ENCODE measurements around the gene CCDC80.
A peak's percentile ranks its signal among the peaks of the same experiment; 100 is the strongest.
"Not testable (repeated sequence)": the region's sequence is repeated elsewhere in the genome, so short reads cannot be mapped to it uniquely, and the experiment has no call there.

Gene CCDC80

GRCh38 chr3:112594856-112595255, 46.1 kb downstream of the CCDC80 start:
- FAIRE-seq = no peak
- DNase-seq (ENCODE audit: low spot score) = no peak

DNA sequence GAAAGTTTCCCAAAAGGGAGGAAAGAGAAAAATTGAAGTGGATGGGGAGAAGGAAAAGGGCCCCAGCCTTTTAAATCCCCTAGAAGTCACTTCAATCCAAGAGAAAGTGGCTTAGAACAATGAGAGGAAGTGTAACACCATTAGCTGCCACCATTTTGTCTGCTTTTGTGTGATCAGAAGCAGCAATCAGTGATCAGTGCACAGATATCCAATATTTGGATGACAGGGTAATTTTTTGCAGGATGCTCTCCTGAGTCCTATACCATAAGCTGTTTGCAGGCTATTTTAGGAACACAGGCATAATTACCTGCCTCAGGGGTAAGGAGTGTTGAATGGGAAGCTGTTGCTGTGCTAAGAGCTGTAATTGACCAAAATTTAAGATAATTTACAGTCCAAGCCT, 47.7 kb downstream of the CCDC80 start:
- DNase-seq (ENCODE audit: low spot score) (no peak), FAIRE-seq (no peak)

- FAIRE-seq (no peak), DNase-seq (ENCODE audit: low spot score) (no peak)
Observed at GRCh38 chr3:112587336-112587735, 53.6 kb downstream of the CCDC80 start.

GRCh38 chr3:112585782-112586181, 55.2 kb downstream of the CCDC80 start:
- FAIRE-seq (no peak), DNase-seq (ENCODE audit: low spot score) (no peak)

- DNase-seq (ENCODE audit: low spot score) = no peak
- no peak for FAIRE-seq
Observed at GRCh38 chr3:112583105-112583504, 57.8 kb downstream of the CCDC80 start.

DNA sequence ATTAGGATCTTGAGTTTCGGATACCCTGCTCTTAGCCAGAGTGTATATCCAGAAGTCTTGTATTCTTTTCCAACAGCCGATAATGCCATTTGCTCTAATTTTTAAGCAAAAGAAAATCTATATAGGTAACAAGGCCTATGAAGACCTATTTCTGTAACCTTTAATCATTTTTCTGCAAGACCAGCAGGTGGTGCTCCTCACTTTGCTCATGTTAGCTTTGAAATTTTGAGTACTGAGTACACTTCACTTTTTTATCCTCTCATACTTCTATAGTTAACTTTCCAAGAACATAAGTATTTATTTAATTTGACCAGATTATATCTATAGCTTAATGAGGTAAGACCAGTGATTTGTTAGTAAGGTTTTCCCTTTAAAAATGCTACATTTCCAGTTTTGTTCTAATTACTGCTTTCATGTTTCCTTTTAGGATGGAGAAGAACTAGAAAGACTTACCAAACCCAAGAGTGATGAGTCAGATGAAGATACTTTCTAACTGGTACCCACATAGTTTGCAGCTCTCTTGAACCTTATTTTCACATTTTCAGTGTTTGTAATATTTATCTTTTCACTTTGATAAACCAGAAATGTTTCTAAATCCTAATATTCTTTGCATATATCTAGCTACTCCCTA, 58.6 kb downstream of the CCDC80 start:
- DNase-seq (ENCODE audit: low spot score) = peak; percentile 13
- FAIRE-seq = no peak

DNA sequence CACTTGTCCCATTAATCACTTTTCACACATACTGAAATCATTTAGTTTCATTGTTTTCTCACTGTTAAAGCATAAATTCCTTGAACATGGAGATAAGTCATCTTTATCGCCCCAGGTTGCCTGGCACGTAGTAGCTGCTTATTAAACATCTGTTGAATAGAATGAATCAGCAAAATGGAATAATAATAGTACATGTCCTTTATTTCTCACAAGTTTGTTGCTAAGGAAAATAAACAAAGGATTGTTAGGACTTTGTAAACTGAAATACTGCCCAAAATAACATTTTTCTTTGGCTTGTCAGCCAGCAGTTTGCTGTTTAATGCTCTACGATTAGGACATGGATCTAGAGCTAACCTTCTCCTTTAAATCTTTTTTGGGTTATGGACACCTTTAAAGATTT, 61.2 kb downstream of the CCDC80 start:
- FAIRE-seq = no peak
- no peak for DNase-seq (ENCODE audit: low spot score)

GRCh38 chr3:112579232-112579631, 61.7 kb downstream of the CCDC80 start:
- DNase-seq (ENCODE audit: low spot score) (no peak), FAIRE-seq (no peak)

- DNase-seq (ENCODE audit: low spot score) = no peak
- no peak for FAIRE-seq
Observed at GRCh38 chr3:112572701-112573100, 68.2 kb downstream of the CCDC80 start.

DNA sequence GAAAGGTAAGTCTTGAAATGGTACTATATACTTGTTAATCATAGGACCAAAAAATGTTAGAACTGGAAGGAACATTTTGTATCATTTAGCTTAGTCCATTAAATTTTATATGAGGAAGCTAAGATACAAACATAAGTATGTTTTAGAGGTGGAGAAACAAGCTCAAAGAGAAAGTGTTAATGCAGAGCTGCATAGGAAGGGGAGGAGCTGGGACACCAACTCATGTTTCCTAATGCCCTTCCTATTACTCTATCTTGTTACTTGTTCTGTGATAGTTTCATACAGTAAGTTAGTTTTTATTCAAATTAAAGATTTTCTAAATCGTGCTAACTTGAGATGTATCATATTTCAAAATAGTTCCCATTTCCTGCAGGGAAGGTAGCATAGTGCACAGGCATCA, 71.7 kb downstream of the CCDC80 start:
- FAIRE-seq = no peak
- no peak for DNase-seq (ENCODE audit: low spot score)

DNA sequence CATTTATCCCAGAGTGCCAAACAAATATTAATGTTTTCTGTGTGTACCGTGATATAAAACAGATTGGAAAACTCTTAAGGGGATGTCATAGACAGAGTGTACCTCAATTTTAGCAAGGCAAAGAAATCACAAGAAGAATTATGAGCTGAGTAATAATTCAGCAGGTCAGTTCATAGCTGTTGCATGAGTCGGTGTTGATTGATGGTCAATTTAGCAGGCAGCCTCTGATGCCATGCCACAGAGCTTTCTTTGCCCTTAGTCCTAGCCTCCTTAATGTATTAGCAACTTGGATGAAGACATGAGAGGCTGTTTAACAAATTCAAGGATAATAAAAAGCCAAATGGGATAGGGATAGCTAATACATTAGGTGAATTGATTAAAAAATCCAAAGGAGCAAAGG, 72.3 kb downstream of the CCDC80 start:
- FAIRE-seq = no peak

DNA sequence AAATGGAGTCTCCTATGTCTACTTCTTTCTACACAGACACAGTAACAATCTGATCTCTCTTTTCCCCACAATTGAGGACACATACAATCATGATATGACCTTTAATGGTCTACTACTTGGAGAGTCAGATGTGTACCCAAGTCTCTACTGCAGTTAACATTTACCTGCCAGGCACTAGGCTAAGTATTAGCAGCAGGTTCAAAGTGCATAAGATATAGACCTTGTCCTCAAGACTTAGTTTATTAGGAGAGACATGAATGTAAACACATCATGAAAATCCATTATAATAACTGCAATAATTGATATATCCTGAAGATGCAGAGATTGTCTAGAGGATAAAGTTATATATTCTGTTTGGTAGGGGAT, 76.0 kb downstream of the CCDC80 start:
- FAIRE-seq (no peak), DNase-seq (ENCODE audit: low spot score) (no peak)

More for the DNA sequence above, 72.3 kb downstream of the CCDC80 start:
- DNase-seq (ENCODE audit: low spot score) = no peak

- not testable (repeated sequence) for FAIRE-seq; DNase-seq (ENCODE audit: low spot score)
Observed at GRCh38 chr3:112564247-112564939, 76.5 kb downstream of the CCDC80 start.

DNA sequence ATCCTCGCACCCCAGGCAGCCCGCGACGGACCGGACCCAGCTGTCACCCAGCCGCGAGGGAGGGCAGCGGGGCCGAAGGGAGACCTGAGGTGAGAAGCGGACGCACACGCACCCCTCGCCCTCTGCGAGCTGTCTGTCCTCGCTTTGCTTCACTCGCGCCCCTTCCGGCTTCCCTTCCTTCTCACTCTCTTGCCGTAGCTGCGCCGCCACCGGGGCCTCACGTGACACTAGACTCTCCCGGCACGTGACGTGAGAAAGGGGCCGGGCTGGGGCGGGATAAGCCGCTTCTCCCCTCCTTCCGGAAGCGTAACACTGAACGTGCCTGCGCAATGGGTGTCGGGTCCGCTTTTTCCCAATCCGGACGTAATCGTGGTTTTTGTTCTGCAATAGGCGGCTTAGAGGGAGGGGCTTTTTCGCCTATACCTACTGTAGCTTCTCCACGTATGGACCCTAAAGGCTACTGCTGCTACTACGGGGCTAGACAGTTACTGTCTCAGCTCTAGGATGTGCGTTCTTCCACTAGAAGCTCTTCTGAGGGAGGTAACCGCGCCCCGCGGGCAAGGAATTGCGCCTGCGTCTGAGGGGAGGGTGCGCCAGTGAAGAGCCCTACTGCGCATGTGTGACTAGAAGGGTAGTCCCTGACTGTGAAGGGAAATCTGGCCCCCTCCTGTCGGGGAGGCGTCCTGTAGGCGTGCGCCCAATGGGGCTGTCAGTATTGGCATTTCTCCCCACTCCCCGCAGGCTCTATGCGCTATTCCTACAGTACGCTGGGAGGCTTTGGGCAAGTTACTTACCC, 79.0 kb downstream of the CCDC80 start, which contains the start of the genes ATG3 and SLC35A5:
TSS of gene ATG3 (minus strand) at position 229 of the 796 bp plus-strand sequence. CDS start 434 bp downstream, outside the sequence.
TSS of gene SLC35A5 (plus strand) at position 312 of the 796 bp plus-strand sequence. CDS start 1,359 bp downstream, outside the sequence.
- FAIRE-seq (peak; percentile 96), DNase-seq (ENCODE audit: low spot score) (peak; percentile 98)

- FAIRE-seq (no peak), DNase-seq (ENCODE audit: low spot score) (peak; percentile 74)
Observed at GRCh38 chr3:112561484-112561733, 79.5 kb downstream of the CCDC80 start.

DNA sequence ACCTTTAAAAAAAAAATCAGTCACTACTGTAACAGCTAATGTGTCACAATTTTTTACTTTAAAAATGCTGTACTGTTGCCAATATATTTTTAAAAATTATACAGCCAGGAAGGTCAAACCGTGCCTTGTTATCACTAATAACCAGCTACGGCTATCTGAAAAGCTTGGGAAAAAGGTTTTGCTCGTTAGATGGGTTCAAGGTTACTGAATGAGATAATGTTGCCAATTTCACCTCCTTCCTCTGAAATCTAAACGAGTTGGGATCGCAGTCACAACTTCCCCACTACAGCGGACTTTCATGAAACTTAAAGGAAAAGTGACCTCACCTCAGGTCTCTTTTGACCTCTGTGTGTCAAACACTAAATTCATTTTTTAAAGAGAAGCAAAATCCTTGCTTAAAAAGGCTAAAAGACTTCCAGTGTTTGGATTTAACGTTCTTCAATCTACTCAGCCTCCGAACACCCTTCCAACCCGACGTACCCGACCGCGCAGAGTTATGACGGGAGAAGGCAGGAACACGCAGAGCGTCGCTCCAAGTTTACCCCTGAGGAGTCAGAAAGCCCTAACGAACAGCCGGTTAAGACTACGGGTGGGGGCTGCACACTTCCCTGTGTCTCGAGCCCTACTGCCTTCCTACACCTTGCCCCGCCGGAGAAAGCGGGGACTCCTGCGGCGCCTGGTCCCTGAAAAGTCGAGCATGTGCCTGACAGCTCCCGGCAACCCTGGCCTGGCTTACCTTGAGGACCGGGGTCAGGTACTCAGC, 80.0 kb downstream of the CCDC80 start:
- peak; percentile 78 for DNase-seq (ENCODE audit: low spot score)

DNA sequence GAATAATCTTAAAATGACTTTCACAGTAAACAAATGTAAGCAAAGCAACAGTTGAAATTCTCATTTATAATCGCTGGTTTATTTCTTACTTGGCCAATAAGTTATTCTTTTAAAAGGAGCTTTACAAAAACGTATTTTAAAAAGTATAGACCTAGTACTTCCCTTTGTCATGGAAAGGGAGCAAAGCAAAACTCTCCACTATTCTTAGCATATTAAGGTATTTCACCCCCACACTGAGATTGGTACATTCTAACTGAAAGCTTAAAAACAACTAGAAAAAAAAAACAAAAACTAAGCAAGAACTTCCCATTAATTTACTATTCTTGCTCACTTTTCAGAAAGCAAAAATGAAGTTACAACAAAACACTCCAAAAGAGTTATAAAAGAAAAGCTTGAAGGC, 80.6 kb downstream of the CCDC80 start:
- DNase-seq (ENCODE audit: low spot score) (no peak), FAIRE-seq (no peak)

More for the DNA sequence above, 80.0 kb downstream of the CCDC80 start:
- FAIRE-seq = peak; percentile 56

GRCh38 chr3:112557976-112558375, 83.0 kb downstream of the CCDC80 start:
- no peak for FAIRE-seq
- DNase-seq (ENCODE audit: low spot score) = no peak

DNA sequence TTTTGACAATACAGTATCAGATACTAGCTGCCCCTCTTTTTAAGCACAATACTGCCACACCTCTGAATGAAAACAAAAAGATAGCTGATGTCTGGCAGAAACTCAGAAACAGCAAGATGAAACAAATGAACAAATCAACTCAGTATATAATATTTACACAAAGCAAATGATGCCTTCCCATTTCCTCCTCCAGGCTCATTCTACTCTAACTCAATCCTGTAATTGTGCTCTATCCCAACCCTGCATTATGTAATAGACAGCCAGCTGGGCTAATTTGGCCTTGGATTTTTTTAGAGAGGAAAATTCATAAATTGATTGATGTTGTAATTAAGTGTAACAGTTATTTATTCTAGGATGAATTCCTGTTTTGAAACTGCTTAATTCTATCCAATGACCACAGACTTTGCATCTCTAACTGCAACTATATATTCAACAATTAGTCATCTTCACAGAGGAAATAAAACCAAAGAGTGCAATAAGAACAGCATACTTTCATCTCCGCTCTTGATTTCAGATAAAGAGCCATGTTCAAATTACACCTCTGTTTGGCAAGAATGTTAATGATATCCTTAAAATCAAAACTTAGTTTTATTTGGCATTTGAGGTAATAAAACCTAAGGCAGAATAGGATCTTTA, 85.3 kb downstream of the CCDC80 start:
- no peak for FAIRE-seq
- DNase-seq (ENCODE audit: low spot score) = no peak

DNA sequence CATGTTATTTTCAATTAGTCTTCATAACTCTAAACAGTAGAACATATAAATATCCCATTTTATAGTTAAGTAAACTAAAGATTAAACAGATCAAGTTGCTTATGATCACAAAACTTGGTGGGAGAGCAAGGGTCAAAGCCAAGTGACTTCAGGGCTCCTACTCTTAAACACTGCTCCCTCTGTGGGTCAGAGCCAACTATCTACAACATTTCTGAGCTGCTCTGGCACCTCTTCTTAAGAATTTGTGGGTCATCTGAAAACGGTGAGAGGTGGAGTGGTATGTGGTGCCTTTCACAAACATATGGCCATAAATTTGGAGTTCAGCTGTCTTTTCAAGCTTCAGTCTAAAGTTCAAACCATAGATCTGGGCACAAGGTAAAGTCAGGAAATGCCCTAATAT, 90.1 kb downstream of the CCDC80 start:
- FAIRE-seq = no peak
- DNase-seq (ENCODE audit: low spot score) = no peak

Data from urothelium cell line (cell line).